GM21360 (cell line): ENCODE results near the gene ZBTB20.

Experiments used
- ATAC-seq: cut with Tn5 transposase; IDR thresholded peaks from one replicate; pipeline ENCODE4 v1.9.1; 2021; ENCODE audit warnings: mild to moderate bottlenecking, moderate library complexity; ENCODE audit not compliant: unreplicated experiment

Gene ZBTB20

DNA sequence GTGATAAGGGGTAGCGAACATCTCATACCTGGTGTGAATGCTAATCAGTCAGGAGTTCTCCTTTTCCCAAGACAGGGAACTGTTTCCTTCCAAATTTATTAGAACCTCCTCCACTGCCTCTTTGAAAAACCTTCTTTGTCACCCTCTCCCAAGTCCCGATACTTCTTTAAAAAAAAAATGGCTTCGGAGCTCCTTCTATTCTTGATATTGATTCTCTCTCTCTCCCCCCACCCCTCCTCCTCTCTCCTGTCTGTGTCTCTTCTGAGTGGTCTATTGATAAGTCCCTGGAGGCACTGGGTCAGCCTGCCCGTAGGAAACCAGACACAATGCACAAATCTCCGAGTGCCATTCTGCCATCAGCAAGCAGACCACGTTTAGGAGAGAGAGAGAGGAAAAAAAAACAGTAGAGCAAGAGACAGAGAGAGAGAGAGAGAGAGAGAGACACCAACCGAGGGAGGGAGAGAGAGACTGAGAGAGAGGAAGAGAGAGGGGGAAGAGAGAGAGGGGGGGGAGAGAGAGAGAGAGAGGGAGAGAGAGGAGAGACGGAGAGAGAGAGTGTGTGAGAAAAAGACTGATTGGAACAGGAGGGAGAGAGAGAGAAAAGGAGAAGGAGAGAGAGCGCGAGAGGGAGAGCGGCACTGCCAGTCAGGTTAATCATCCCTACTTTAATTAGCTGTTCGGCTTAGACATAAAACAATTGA lies 692.4 kb downstream of the ZBTB20 start:
- ATAC-seq: no peak

DNA sequence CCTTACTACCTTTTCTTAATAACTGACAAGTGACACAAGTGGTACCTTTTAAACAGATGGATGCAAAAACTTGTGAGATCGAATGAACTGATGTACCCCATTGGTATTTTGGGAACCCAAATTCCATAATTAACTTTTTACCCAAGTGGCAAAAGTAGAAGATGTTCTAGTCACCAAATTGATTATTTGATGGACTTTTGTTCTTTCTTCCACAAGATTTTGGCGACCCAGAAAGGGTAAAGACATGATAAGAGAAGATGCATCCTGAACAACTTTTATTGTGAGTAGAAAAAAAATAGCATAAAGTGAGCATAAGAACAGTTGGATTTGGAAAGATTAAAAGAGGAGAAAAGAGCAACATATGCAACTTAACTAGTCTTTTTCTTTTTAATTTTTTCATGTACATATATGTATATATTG lies 693.7 kb downstream of the ZBTB20 start:
- ATAC-seq: no peak

DNA sequence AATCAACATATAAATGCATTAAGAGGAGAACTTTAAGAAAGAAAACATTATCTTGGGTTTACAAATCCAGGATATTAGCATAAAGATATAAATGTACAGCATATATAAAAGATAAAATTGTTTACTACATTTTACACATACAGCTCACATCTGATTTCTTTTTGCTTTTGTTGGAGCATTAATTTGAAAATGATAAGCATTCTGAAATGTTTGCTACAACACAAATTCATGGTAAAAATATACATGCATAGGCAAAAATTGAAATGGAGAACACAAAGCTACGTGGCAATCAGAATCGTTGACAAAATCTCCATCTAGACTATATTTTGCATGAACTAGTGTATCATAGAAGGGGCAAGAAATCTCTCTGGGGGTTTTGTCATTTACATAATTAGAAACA lies 694.2 kb downstream of the ZBTB20 start:
- no peak for ATAC-seq

DNA sequence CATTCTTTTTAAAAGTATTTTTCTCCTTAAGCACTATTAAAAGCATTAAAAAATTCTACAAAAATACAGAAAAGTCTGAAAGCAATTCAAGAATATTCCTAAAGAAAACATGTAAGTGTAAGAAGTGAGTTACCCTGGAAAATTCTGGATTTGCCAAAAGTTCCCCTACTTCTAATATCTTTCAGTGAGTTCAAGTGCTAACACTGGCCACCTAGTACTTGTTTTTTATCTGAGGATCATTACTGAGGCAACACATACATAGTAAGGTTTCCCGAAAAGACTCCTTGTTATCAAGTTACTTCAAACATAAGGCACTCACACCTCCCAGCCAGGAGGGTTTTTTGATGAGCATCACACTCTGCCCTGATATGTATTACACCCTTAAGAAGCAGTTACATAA lies 694.8 kb downstream of the ZBTB20 start:
- ATAC-seq: no peak

DNA sequence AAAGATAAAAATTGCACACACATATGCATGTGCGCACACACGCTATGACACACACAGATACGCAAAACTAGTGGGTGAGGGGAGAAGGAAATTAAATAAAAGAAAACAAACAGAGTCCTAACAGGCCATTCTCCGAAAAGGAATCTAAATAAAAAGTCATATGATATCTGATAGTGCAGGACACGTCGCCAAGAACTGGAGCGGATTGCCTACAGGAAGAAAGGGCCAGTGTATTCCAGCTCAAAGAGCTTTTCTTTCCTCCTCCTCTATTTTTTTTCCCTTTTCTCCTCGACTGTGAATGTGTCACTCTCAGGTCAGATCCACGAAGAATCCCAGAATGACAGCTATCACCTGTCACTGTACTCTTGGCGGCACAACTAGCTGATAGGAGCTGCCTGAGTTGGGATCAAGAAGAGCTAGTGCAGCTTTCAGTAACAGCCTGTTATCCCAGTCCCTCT lies 695.5 kb downstream of the ZBTB20 start:
- no peak for ATAC-seq

DNA sequence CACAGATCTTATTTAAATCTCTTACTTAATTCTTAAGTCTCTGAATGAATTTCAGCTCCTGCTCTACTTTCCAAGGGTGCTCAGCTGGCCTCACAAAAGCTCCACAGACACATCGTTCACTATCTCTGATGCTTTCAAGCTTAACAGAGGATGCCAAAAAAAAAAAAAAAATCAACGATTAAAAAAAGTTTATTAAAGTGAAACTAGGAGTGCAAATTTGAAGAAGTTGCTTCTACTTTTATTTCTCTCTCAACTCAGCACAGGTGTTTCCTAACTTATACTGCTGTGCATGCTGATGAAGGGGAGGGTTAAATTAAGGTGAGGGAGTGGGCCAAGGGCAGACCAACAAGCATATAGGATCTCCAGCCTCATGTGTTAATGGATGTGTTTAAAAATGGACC lies 696.0 kb downstream of the ZBTB20 start:
- ATAC-seq: no peak

DNA sequence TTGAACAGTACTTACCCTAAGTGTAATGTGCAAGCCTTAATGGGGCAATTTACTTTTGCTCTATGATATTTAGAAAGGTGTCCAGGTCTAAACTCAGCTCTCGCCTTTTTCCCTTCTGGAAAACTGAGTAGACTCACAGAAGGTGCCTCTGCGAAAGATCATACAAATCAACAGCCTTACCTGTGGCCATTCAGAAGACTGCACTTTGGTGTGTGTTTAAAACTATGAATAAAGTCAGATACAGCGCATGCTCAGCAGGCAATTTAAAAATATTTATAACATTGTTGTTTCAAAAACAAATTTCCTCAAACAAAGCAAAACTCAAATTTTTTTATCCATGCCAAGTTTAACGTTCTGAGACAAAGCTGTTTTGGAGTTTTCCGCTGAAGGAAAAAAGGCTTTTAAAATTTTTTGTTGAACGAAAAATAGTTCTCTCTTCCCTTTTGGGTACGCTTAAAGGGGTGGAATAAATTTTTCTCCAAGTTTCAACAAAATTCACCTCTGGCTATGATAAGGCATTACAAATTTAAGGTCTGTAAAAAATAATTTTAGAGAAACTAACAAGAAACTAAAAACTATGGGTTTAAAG lies 697.0 kb downstream of the ZBTB20 start:
- peak; percentile 41 for ATAC-seq

DNA sequence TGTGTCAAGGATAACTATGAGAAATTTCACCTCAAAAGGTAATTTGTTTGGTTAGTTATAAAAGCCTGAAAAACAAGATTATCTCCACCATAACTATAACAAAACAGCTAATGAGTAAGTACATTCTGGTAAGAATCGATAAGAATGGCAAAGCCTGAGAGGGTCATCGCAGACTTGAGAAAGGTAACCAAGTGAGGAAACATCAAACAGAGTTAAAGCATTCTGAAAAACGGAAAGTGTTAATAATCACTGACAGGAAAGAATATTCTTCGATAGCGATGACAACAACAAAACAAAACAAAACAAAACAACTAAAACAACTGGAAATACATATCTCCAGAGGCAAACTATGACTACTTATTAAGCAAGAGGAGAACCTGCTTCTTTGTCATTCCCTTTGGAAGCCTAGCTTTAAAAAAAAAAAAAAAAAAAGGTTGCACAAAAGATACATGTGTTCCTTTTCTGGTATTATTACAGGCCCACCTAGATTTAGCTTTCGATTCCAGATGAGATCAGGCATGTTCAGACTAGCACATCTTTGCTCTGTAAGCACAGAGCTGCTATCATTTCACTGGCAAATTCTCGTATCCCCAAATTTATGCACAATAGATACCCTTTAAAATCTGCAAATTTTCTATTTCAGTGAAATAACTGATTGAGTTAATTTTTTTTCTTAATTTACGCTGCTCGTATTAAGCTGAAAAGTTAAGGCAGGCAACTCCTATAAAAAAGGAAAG lies 697.6 kb downstream of the ZBTB20 start:
- ATAC-seq: peak; percentile 39

DNA sequence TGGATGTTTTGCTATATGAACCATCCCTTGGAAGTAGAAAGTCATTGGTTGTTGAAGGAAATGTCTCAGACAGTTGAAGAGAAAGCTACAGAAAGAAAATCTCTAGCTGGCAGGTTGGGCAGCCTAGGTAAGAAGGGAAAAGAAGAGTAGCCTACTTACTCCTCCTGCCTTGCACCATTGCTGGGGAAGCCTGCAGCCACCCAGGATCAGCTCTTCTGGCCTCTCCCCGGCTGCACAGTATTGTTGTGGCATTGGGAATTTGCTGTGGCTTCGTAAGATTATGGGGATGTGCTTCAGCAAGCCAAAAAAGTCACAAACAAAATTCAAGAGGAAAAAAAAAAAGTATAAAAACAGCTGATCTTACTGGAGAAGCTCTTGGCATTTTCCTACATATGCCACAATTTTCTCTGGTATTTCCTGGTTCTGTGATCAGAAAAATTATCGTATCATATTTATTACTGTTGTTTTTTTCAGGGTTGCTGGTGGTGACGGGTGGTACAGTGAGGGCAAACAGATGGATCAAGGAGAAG lies 699.1 kb downstream of the ZBTB20 start:
- ATAC-seq: no peak

DNA sequence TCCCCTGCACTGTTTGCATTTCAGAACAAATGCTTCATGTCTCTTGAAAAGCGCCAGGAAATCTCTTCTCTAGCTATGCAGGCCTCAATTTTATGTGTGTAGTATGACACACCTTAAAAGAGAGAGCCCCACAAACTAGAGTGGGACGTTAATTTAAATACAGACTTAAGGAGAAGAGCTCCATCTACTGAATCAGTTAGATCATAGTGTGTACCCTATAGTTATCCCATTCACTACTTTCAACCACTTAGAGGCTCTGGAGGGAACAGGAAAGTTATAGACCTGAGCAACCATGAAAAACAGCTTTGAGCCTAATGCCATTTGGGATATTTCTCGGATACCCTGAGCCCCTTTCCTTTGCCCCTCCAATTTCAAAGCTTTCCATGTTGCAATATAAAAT lies 699.5 kb downstream of the ZBTB20 start:
- no peak for ATAC-seq

DNA sequence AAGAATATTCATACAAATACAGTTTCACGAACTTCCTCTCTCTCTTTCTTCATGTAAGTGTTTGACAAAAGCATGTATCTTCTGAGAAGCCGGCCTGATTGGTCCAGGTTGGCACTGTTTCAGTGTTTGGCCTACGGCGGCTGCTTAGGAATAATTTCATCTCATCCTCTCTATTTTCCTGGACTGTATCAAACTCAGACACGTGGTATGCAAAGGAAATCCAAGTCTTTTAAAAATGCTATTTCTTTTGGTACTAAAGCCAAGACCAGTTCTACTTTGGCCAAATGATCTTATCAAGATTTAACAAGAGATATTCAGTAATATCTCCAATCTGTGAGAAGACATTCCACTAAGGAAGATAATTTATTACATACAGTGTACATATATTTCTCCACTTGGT lies 700.5 kb downstream of the ZBTB20 start:
- ATAC-seq: no peak

DNA sequence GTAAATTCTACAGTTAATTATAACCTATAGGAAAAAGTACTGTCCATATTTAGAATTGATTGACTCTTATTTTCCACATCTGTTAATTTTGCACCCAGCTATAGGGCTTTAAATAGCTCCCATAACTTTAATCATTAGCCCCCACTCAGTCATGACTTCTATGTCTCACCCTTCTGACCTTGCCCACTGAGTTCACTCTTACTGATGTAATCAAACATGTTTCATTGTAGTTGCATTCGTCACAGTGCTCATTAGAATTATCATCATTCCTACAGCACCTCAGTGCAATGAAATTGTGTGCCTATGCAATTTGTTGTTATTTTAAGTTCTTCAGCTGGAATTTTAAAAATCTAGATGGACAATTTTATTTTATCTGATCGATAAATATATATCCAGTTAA lies 701.9 kb downstream of the ZBTB20 start:
- no peak for ATAC-seq

DNA sequence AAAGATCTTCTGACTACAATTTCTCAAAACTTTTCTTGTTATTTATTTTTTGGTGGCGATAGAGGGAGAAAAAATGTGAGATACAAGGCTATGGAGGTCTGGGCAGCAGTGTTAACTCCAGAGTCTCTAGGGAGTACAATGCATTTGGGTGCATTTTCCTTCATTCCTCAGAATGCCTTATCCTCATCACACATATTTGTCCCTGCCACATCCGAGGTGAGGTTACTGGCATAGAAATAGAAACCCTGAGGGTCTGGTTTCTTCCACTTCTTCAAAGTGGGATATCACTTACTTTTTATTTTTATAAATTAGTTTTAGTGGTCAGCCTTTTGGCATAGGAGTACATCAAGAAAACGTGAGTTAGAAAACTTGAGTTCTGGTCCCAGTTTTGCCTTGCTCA lies 702.9 kb downstream of the ZBTB20 start:
- no peak for ATAC-seq

DNA sequence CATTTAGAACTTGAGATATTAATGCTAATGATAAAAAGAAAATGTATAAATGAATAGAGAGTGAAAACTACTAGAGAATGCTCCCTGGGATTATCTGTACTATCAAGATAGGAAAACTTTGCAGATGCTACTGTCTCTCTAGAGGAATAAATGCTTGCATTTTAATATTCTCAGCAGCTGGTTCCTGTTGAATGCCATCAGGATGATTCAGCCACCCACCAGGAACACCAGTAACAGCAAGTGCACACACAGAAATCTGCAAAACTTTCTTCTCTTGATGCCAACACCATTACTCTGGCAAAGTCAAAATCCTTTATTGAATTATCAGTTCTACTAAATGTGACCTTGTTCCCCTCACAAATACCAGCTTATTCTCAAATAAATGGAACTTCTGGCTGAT lies 704.8 kb downstream of the ZBTB20 start:
- ATAC-seq: no peak

DNA sequence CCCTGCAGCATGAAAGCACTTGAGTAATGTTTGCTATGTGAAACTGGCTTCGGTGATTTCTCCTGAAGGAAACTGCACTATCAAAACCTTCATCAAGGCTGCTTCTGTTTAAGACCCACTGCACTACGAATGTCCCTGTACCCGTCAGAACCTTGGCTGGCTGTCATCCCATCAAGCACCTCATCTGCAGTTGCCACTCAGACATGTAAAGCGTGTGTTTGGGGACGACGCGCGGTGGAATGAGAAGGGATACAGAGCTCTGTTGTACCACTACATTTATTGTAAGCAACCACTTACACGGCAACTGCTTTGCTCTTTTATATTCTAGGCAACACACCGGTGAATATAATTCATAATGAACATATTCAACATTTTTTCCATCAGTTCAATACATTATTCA lies 705.7 kb downstream of the ZBTB20 start:
- no peak for ATAC-seq

DNA sequence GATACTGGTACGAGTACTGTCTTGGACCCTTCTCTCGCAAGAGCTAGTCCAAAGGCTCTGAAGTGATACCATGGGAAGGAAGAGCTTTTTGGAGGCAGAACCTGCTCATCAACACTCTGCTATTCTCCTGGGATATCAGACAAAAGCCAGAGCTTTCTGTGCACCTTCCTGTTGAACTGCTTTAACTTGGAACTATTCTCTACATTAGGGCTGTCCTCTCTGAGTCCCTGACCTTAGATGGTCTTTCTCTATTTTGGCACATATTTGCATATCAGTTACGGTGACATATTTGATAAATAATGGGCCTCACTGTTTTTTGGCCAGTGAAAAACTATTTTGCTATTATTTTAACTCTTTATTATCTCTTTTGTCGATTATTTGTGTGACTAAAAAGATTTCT lies 706.4 kb downstream of the ZBTB20 start:
- no peak for ATAC-seq

DNA sequence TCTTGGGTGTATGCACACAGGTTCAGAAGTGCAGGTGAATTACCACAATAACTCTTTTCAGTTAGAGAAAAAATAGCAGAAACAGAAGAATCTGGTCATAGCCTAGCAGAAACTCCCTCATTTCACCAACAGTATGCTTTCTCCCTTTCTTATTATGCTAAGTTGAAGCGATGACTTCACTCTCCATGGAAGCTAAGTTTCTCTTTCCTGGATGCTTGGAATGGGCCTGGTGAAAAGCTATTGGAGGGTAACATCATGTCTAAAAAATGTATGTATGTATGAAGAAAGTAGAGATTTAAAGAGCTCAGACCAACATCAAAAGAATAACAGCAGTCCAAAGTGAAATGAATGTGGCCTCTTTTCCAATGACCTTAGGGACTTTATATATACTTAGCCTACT lies 707.8 kb downstream of the ZBTB20 start:
- no peak for ATAC-seq

DNA sequence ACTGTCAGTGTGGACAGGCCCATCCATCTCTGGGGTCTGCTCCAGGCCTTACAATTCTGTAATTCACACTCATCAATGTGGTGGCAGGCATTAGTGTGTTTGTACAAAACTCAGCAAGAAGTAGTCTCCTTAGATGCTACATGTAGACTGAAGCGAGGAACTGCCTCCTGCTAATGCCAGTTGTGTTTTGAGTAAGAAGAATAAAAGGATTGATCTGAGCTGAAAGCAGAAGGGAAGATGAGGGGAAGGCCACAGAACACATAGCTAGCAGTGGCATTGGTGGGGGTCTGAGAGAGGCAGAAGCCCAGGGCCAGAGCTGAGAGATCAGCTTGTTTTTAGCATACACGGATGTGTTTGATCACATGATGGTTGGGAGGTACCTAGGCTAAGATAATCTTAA lies 709.2 kb downstream of the ZBTB20 start:
- ATAC-seq: no peak

DNA sequence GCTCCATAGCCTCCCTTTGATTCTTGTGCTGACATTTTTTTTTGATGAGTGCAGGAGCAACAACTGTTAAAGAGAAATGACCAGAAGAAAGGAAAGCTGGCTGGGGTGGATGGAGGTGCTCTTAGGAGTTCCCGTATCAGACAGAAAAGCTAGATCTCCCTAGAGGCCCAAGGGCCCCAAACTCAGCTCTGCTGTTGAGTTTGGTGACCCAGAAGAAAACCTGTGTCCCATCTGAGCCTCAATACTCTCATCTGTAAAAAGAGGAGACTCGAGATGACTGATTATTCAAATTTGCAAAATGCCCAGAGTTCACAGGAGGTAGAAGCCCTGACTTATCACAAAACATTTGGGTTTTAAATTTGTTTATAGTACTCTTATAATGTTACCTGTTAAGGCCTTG lies 710.9 kb downstream of the ZBTB20 start:
- ATAC-seq: no peak

DNA sequence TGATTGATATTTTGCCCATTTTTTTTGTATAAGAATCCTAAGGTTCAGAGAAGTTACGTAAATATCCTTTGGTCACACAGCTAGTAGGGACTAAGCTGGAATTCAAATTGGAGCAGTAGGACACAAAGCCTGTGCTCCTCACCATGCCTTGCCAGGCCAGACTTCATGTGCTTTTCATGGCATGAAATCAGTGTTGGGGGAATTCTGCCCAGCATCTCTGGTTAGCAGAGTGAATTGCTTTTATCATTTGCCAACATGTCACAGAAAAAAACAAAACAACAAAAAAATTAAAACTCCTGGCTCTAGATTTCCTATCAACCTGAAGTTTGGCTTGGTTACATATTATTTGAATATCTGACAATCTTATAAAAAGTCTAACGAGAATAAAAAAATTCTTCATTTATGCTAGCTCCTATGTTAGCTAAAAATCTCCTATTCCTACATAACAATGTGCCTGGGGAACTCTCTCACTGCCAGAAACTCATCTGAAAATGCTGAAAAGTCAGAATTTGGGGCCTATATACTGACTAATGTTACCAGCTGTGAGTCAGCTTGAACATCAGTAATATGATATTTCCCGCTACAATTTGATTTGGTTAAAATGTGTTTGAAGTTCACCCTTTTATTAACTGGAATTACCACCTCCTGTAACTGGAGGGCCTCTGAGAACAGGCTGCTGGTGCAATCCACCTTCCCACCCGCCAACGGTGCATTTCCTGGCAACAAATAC lies 711.5 kb downstream of the ZBTB20 start:
- no peak for ATAC-seq

DNA sequence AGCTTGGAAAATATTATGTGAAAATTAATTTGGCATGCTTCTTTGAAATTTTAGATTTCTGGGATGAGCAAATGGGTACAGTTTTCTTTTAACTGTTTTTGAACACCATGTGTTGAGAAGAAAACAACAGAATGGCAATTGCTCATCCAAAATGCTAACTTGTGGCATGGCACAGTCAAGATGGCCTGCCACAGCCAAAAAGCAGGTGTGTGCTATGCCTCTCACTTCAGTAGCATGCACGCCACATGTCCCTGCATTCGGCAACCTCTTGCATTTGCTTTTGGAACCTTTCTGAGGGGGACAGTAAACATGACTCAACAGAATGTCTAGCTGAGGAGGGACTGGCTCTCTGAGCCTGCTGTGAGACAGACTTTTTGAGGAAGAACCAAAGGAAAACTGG lies 714.8 kb downstream of the ZBTB20 start:
- ATAC-seq: no peak
